Kidney epithelial cell (primary cell): ENCODE data around the gene ACOX3. TPM values are rescaled to one million over a fixed set of nuclear protein-coding genes. Genes with fewer than 3 reads are reported as not detected.

Experiments used
- DNase-seq: peaks from one replicate; pipeline ENCODE4 v3.0.0-alpha.2; 2010; ENCODE audit warnings: low read depth
- H3K27me3 ChIP-seq: 2 replicates; pipeline ENCODE4 v1.6.0; 2011; ENCODE audit warnings: low read length; ENCODE audit not compliant: control insufficient read depth, insufficient read depth
- H3K36me3 ChIP-seq: 2 replicates; pipeline ENCODE4 v1.5.1; 2011; ENCODE audit warnings: low read length; ENCODE audit not compliant: control insufficient read depth, insufficient read depth
- H3K4me3 ChIP-seq: 2 replicates; pipeline ENCODE4 v1.5.1; 2011; ENCODE audit warnings: low read depth, mild to moderate bottlenecking, control low read depth, low read length
- total RNA-seq: library from RNA; depleted of rRNA; stranded (reverse); fragments of >200 nt; gene quantifications from 2 replicates; pipeline ENCODE4 v1.2.3, GENCODE V29; 2015
- TF ChIP-seq, protein P1 (sequence below): IDR thresholded peaks from 2 replicates; pipeline ENCODE4 v1.5.1; 2011; ENCODE audit warnings: mild to moderate bottlenecking, moderate library complexity, low read length, control low read depth, inconsistent platforms; ENCODE audit not compliant: insufficient read depth, poor library complexity, severe bottlenecking

The ACOX3 gene
- total RNA-seq, 1 donor from 2014 or later = 37.4 TPM

DNA sequence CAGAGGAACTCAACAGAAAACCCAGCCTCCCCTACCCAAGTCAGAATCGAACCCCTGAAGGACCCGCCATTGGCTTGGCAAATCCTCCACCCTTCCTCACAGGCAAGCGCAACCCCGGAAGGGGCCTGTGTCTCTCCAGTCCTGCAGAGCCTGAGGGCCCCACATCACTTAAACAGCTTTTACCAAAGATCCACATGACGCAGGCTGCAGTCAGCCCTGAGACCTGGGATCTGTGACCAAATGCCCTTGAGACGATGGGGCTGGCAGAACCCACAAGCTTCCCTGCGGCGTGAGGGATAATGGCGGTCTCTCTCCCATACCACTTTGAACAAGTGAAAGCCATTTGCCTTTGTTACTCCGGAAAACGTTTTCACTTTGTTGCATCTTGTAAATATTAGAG lies 54.9 kb downstream of the ACOX3 start:
- TF ChIP-seq, protein P1, sequence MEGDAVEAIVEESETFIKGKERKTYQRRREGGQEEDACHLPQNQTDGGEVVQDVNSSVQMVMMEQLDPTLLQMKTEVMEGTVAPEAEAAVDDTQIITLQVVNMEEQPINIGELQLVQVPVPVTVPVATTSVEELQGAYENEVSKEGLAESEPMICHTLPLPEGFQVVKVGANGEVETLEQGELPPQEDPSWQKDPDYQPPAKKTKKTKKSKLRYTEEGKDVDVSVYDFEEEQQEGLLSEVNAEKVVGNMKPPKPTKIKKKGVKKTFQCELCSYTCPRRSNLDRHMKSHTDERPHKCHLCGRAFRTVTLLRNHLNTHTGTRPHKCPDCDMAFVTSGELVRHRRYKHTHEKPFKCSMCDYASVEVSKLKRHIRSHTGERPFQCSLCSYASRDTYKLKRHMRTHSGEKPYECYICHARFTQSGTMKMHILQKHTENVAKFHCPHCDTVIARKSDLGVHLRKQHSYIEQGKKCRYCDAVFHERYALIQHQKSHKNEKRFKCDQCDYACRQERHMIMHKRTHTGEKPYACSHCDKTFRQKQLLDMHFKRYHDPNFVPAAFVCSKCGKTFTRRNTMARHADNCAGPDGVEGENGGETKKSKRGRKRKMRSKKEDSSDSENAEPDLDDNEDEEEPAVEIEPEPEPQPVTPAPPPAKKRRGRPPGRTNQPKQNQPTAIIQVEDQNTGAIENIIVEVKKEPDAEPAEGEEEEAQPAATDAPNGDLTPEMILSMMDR = no peak

DNA sequence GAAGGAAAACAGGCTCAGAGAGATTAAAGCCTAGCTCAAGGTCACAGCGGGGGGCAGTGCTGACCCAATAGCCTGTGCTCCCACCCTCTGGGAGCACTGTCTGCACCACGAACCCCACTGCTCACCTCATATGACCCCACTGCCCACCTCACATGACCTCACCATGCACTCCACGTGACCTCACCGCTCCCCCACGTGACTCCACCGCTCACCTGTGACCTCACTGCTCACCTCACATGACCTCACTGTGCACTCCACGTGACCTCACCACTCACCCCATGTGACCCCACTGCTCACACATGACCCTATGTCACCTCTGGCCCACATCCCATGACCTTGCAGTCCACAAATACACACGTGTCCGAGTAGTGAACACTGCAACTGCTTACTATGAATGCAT lies 55.4 kb downstream of the ACOX3 start:
- Histone ChIP-seq H3K36me3 (no peaks in the 10 kb centered on the region), H3K27me3 (no peaks in the 10 kb centered on the region), H3K4me3 (no peak overlapping the region)
- TF ChIP-seq, protein P1 = no peak
- DNase-seq = no peak

More for the DNA sequence above, 54.9 kb downstream of the ACOX3 start:
- no peaks in the 10 kb centered on the region for H3K36me3 ChIP-seq
- DNase-seq = no peak
- no peak overlapping the region for H3K4me3 ChIP-seq
- H3K27me3 ChIP-seq = no peaks in the 10 kb centered on the region

DNA sequence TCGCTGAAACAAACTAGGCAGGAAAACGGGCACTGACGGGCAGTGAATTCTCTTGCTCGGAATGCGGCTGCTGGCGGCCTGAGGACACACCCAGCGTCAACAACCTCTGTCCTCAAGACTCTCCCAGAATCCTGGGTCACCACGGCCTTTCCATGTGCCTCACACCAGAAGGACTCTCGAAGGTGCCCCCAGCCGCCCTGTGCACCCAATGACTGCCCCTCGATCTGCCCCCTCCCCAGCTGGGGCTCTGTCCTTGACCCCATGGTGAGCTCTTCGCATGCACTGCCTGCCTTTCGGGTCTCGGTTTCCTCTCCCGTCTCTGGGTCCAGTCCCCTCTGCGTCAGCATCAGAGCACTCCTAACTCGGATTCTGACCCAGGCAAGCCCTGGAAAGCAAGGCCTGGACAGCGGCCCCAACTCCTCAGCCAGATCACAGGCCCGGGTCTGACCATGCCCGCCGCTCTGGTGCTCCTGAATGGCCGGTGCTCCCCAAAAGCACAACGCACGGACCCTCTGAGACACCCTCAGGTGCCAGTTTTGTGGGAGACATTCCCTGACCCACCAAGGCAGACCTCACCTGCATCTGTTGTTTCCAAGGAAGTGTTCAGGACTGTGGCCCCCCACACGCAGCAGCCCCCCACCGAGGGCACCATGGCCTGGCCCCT lies 56.0 kb downstream of the ACOX3 start:
- Histone ChIP-seq H3K4me3 (no peak overlapping the region), H3K36me3 (no peaks in the 10 kb centered on the region), H3K27me3 (no peaks in the 10 kb centered on the region)
- TF ChIP-seq, protein P1 = no peak
- no peak for DNase-seq

DNA sequence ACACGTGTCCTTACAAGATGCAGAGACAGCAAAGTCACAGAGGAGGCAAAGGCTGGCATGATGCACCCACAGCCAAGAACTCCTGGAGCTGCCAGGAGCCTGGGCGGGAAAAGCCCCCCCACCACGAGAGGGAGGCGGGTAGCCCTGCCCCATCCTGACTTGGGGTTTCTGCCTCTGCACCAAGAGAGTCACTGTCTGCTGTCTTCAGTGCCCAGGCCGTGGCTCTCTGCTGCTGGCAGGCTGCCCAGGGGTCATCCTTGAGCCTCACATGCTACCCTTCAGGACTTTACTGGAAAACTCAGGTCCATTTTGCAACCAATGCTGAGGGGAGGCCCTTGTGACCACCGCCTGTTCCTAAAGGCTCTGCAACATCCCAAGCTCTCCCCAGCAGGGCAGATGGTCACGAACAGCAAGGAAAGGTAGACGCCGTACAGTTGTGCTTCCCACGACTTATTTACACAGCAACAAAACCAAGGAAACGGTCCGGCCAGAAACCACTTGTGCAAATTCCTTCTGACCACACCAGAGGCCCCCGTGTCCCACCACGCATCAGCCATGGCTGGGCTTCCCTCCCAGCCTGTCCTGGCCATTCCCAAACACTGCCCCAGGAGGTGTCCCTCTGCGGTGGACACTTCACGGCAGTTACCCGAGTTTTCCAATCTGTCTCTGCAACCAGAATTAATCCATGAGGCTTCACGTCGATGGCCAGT lies 56.9 kb downstream of the ACOX3 start:
- DNase-seq = no peak
- Histone ChIP-seq H3K27me3 (no peaks in the 10 kb centered on the region), H3K4me3 (no peak overlapping the region), H3K36me3 (no peaks in the 10 kb centered on the region)
- TF ChIP-seq, protein P1 = no peak

DNA sequence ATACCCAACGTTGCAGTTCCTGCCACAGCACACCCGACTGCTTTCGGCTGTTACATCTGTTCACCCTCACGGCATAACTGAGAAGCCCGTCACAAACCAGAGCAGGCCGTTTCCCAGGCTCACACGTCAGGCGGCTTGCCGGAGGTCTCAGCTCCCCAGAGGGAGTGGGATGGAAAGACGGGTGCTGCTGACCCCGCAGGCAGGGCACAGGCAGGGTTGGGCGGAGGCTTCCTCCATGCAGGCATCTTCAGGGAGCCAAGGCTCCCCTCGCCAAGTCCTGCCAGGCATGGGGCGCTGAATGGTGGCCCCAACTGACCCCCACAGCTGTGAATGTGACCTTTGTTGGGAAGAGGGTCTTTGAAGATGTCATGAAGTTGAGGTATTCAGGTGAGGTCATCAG lies 57.5 kb downstream of the ACOX3 start:
- H3K27me3 ChIP-seq = no peaks in the 10 kb centered on the region
- DNase-seq = no peak
- H3K36me3 ChIP-seq = no peaks in the 10 kb centered on the region
- TF ChIP-seq, protein P1 = no peak
- H3K4me3 ChIP-seq = no peak overlapping the region
